RWPE2 (cell line): ENCODE measurements around the gene POU4F1.

ENCODE experiments used
- ATAC-seq: fragments of 200-7000 bp; cut with Tn5 transposase; 3 replicates; pipeline ENCODE4 v1.9.1; 2021; ENCODE audit warnings: low read depth
- DNase-seq: peaks from one replicate; pipeline ENCODE4 v3.0.0-alpha.2; 2020; ENCODE audit warnings: low spot score
- H3K27ac ChIP-seq: fragments of 450-650 bp; 2 replicates; pipeline ENCODE4 v1.5.1; 2017; ENCODE audit warnings: mild to moderate bottlenecking; ENCODE audit not compliant: poor library complexity, severe bottlenecking
- H3K27me3 ChIP-seq: fragments of 250-450 bp; sonication (Bioruptor Pico); 2 replicates; pipeline ENCODE4 v1.5.1; 2021; ENCODE audit warnings: mild to moderate bottlenecking, moderate library complexity; ENCODE audit not compliant: insufficient read depth, poor library complexity, severe bottlenecking
- H3K36me3 ChIP-seq: fragments of 250-450 bp; sonication (Bioruptor Pico); 2 replicates; pipeline ENCODE4 v1.5.1; 2020; ENCODE audit warnings: low read depth, mild to moderate bottlenecking, moderate library complexity
- H3K4me1 ChIP-seq: fragments of 250-450 bp; sonication (Bioruptor Pico); 2 replicates; pipeline ENCODE4 v1.5.1; 2021; ENCODE audit warnings: mild to moderate bottlenecking, moderate library complexity; ENCODE audit not compliant: insufficient read depth, poor library complexity, severe bottlenecking
- H3K4me3 ChIP-seq: fragments of 250-450 bp; sonication (Bioruptor Pico); 2 replicates; pipeline ENCODE4 v1.5.1; 2021; ENCODE audit warnings: mild to moderate bottlenecking, moderate library complexity; ENCODE audit not compliant: severe bottlenecking
- H3K9me3 ChIP-seq: fragments of 250-450 bp; sonication (Bioruptor Pico); 2 replicates; pipeline ENCODE4 v1.5.1; 2021; ENCODE audit warnings: mild to moderate bottlenecking, moderate library complexity; ENCODE audit not compliant: severe bottlenecking
- TF ChIP-seq, protein P1 (sequence below): fragments of 450-650 bp; IDR thresholded peaks from one replicate; pipeline ENCODE4 v1.5.1; 2017; ENCODE audit warnings: mild to moderate bottlenecking, moderate library complexity; ENCODE audit not compliant: poor library complexity, severe bottlenecking

Gene POU4F1

GRCh38 chr13:78638216-78638615 is 34.9 kb upstream of the POU4F1 start:
- Histone ChIP-seq H3K27ac (no peak overlapping the region), H3K9me3 (no peaks in the 10 kb centered on the region), H3K4me3 (no peak overlapping the region), H3K27me3 (no peaks in the 10 kb centered on the region), H3K4me1 (no peaks in the 10 kb centered on the region), H3K36me3 (peaks cover 70% of the 10 kb centered on the region)
- no peak for DNase-seq
- TF ChIP-seq, protein P1, sequence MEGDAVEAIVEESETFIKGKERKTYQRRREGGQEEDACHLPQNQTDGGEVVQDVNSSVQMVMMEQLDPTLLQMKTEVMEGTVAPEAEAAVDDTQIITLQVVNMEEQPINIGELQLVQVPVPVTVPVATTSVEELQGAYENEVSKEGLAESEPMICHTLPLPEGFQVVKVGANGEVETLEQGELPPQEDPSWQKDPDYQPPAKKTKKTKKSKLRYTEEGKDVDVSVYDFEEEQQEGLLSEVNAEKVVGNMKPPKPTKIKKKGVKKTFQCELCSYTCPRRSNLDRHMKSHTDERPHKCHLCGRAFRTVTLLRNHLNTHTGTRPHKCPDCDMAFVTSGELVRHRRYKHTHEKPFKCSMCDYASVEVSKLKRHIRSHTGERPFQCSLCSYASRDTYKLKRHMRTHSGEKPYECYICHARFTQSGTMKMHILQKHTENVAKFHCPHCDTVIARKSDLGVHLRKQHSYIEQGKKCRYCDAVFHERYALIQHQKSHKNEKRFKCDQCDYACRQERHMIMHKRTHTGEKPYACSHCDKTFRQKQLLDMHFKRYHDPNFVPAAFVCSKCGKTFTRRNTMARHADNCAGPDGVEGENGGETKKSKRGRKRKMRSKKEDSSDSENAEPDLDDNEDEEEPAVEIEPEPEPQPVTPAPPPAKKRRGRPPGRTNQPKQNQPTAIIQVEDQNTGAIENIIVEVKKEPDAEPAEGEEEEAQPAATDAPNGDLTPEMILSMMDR: no peak
- ATAC-seq: no peak

- ATAC-seq (no peak), DNase-seq (no peak)
- H3K4me3 ChIP-seq: no peak overlapping the region
- H3K27ac ChIP-seq: no peak overlapping the region
- H3K36me3 ChIP-seq: peaks cover 79% of the 10 kb centered on the region
- H3K9me3 ChIP-seq: no peaks in the 10 kb centered on the region
- no peaks in the 10 kb centered on the region for H3K4me1 ChIP-seq
- no peaks in the 10 kb centered on the region for H3K27me3 ChIP-seq
- TF ChIP-seq, protein P1: no peak
Measured at GRCh38 chr13:78636495-78636894, 33.1 kb upstream of the POU4F1 start.

DNA sequence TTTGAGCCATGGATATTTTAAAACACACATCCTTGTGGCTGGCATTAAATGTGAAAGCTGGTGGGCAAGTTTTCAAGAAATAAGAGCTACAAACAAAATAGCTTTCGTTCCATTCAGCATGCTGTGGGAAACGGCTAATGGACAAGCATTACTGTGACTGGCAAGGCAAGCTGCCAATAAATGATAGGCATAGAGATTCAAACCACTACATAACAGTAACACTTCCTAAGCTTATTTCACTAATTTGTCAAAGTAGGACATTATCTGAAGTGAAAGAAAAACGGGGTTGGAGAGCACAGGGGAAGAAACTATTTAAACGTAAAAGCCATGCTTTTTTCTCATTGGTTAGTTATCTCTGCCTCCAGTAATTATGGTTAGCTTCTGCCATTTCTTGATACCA is 29.6 kb upstream of the POU4F1 start:
- peaks cover 75% of the 10 kb centered on the region for H3K36me3 ChIP-seq

GRCh38 chr13:78631077-78631476 is 27.7 kb upstream of the POU4F1 start:
- Histone ChIP-seq H3K27me3 (no peaks in the 10 kb centered on the region), H3K4me3 (no peak overlapping the region), H3K27ac (no peak overlapping the region), H3K36me3 (peaks cover 64% of the 10 kb centered on the region), H3K9me3 (no peaks in the 10 kb centered on the region), H3K4me1 (no peaks in the 10 kb centered on the region)
- ATAC-seq (no peak), DNase-seq (no peak)
- TF ChIP-seq, protein P1: no peak

More for the DNA sequence above, 29.6 kb upstream of the POU4F1 start:
- H3K9me3 ChIP-seq: no peaks in the 10 kb centered on the region
- no peak overlapping the region for H3K27ac ChIP-seq
- no peak overlapping the region for H3K4me3 ChIP-seq
- no peaks in the 10 kb centered on the region for H3K27me3 ChIP-seq
- no peak for DNase-seq
- H3K4me1 ChIP-seq: no peaks in the 10 kb centered on the region
- TF ChIP-seq, protein P1: no peak
- ATAC-seq: no peak

GRCh38 chr13:78630511-78630910 is 27.2 kb upstream of the POU4F1 start:
- ATAC-seq: no peak
- H3K36me3 ChIP-seq: peaks cover 59% of the 10 kb centered on the region
- TF ChIP-seq, protein P1: no peak
- H3K4me1 ChIP-seq: no peaks in the 10 kb centered on the region
- H3K27me3 ChIP-seq: no peaks in the 10 kb centered on the region
- H3K27ac ChIP-seq: no peak overlapping the region
- no peak for DNase-seq
- no peaks in the 10 kb centered on the region for H3K9me3 ChIP-seq
- no peak overlapping the region for H3K4me3 ChIP-seq
